Right cardiac atrium (tissue), 5 donors: ENCODE results near the gene EID2B. TPM values are rescaled to one million over a fixed set of nuclear protein-coding genes. Genes with fewer than 3 reads are reported as not detected.

Experiments used
- ATAC-seq, 2 donors: fragments of 200-7000 bp; cut with Tn5 transposase; one replicate each; pipeline versions ENCODE4 v1.8.0 to v1.9.1; 2020; ENCODE audit warnings: moderate library complexity in 2 of 2, mild to moderate bottlenecking in 1 of 2
- DNase-seq, 3 donors: peaks; one replicate each; pipeline ENCODE4 v3.0.0-alpha.2; 2020
- H3K27ac ChIP-seq: one replicate; pipeline ENCODE4 v1.5.1; 2013; ENCODE audit warnings: mild to moderate bottlenecking, low read length, control low read depth, moderate library complexity
- H3K27me3 ChIP-seq: one replicate; pipeline ENCODE4 v1.6.1; 2013; ENCODE audit not compliant: control insufficient read depth, insufficient read depth
- H3K4me1 ChIP-seq: one replicate; pipeline ENCODE4 v1.6.1; 2013; ENCODE audit warnings: low read length; ENCODE audit not compliant: control insufficient read depth, insufficient read depth
- H3K4me3 ChIP-seq: one replicate; pipeline ENCODE4 v1.5.1; 2013; ENCODE audit warnings: low read length, control low read depth
- H3K9me3 ChIP-seq: one replicate; pipeline ENCODE4 v1.6.1; 2013; ENCODE audit warnings: low read length; ENCODE audit not compliant: control insufficient read depth
- WGBS: extraction: QIAGEN DNeasy Blood & Tissue Kit; methylation state at CpG from one replicate; pipeline ENCODE4 v1.1.7; 2013; 5-methylcytosine and 5-hydroxymethylcytosine counted together
- intact Hi-C, 4 donors: fragments of 100-400 bp; cut with DNase I; formaldehyde crosslinking; loops; one replicate each; pipeline versions ENCODE4 v1.11.0 to v1.14.0; 2022 to 2023
- long read RNA-seq, 4 donors: library from polyadenylated mRNA; unstranded; transcript quantifications; one replicate each; pipeline ENCODE4 v2.0.0, GENCODE V29; 2020 to 2021
- polyA plus RNA-seq: library from polyadenylated mRNA; stranded (reverse); fragments of 200-250 nt; gene quantifications from one replicate; pipeline ENCODE4 v1.2.3, GENCODE V29; 2013
- total RNA-seq, 4 donors: library from RNA; stranded (reverse); fragmentation: NEBNext Ultra II Directional; extraction: Animal tissue kit (Norgen Biotek cat#: 25700); gene quantifications; one replicate each; pipeline ENCODE4 v1.2.1, GENCODE V29; 2021
- donor health status: healthy with polysubstance abuse.
- donor health status: DM: no; HTN: yes; CAD: no.
- donor health status: DM: no; HTN: no; CAD: no.
- donor health status: DM: no; HTN: yes; CAD: no; lungs with severe emphysema.
- donor health status: DM: yes; HTN: yes; CAD: no.

Gene EID2B, protein sequence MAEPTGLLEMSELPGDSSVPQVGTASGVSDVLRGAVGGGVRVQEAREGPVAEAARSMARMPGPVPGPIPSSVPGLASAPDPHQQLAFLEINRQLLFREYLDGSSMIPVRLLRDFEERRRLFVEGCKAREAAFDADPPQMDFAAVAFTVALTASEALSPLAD
- total RNA-seq (1 to 10 TPM; 2.3 to 4.3 (median 3.3) TPM), polyA plus RNA-seq (2.8 TPM)
- long read RNA-seq, donor 1 = 0 reads
- long read RNA-seq, donor 2, partial matches to known transcripts = 0 of 4 reads
- long read RNA-seq, donor 2, other reads (novel, unspliced or antisense) = 0 of 4 reads
- long read RNA-seq, donor 3, transcript EID2B-201 (1 exons, 1,865 nt) = major isoform, 11 of 11 reads
- long read RNA-seq, donor 3, partial matches to known transcripts = 0 of 11 reads
- long read RNA-seq, donor 3, other reads (novel, unspliced or antisense) = 0 of 11 reads
- long read RNA-seq, donor 4, partial matches to known transcripts = 0 of 1 reads
- long read RNA-seq, donor 4, other reads (novel, unspliced or antisense) = 0 of 1 reads

GRCh38 chr19:39532233-39533002 is at the start of gene EID2B:
Gene EID2B, minus strand, starts transcription at chr19:39532852. Its CDS starts 50 bp downstream, at chr19:39532802.
- under 1% methylated on average over 65 of the region's 65 CpGs for WGBS
- DNase-seq = peak; percentile 97 to 99 (median 98)
- intact Hi-C loops = loop anchor here in 3 of 4 donors (5.0 to 10.0 kb wide), 3 partner anchors 55 to 88 kb away; partner anchors contain the start of gene SUPT5H (in 2 of the 3)

DNA sequence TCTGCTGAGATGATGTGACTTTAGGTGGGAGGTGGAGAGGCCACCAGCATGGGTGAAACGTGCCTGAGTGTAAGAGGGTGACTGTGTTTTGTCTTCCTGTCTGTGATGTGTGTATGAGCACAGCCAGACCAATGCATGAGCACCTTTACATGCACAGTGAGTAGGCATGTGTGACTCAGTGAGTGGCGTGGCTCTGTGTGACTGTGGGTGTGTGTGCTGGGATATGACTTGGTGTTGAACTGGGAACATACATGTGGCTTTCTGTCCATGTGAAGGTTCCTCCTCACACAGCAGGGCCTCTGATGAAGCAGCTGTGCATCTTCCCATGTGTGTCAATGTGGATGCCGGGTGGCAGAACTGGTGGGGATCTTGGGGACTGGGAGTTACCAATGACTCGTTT is 49.8 kb upstream of the EID2B start:
- no peaks in the 10 kb centered on the region for H3K9me3 ChIP-seq
- H3K4me3 ChIP-seq = no peak overlapping the region
- H3K27ac ChIP-seq = no peak overlapping the region
- DNase-seq (no peak), ATAC-seq (no peak)
- WGBS = 49% methylated on average over 4 of the region's 4 CpGs
- no peaks in the 10 kb centered on the region for H3K27me3 ChIP-seq
- intact Hi-C loops = no loop called here
- H3K4me1 ChIP-seq = no peaks in the 10 kb centered on the region

More at GRCh38 chr19:39532233-39533002, at the start of gene EID2B:
- Histone ChIP-seq H3K9me3 (no peaks in the 10 kb centered on the region), H3K27me3 (no peaks in the 10 kb centered on the region), H3K4me3 (peak within 1 kb of the TSS; percentile 56), H3K27ac (peak within 1 kb of the TSS; percentile 71), H3K4me1 (no peaks in the 10 kb centered on the region)
- peak; percentile 98 to 99 for ATAC-seq

DNA sequence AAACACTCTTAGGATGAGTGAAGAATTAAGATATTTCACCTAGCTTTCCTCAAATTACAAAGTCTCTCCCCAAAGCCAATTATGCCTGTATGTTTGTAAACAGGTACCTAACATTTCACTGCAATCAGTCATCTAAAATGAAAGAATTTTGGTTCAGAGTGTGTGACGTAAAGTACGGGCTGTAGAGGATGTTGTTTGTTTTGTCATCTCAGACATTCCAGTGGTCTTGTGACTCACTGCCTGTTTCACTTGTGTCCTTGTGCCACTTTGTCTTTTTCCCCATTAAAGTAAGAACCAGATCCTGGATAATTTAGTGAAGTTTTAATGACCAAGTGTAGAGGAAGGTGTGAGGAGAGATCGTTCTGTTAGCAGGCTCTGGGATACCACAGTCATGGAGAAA is 36.0 kb upstream of the EID2B start:
- Histone ChIP-seq H3K4me1 (no peaks in the 10 kb centered on the region), H3K4me3 (no peak overlapping the region), H3K27me3 (no peaks in the 10 kb centered on the region), H3K27ac (no peak overlapping the region), H3K9me3 (no peaks in the 10 kb centered on the region)
- DNase-seq (no peak), ATAC-seq (no peak)
- WGBS = 55% methylated on average over 3 of the region's 3 CpGs
- intact Hi-C loops = no loop called here

- Histone ChIP-seq H3K9me3 (no peaks in the 10 kb centered on the region), H3K4me3 (no peak overlapping the region), H3K27ac (no peak overlapping the region), H3K4me1 (no peaks in the 10 kb centered on the region), H3K27me3 (no peaks in the 10 kb centered on the region)
- ATAC-seq (no peak), DNase-seq (no peak)
- WGBS = 31% methylated on average over 3 of the region's 3 CpGs
- intact Hi-C loops = no loop called here
Measured at GRCh38 chr19:39566064-39566463, 33.4 kb upstream of the EID2B start.

DNA sequence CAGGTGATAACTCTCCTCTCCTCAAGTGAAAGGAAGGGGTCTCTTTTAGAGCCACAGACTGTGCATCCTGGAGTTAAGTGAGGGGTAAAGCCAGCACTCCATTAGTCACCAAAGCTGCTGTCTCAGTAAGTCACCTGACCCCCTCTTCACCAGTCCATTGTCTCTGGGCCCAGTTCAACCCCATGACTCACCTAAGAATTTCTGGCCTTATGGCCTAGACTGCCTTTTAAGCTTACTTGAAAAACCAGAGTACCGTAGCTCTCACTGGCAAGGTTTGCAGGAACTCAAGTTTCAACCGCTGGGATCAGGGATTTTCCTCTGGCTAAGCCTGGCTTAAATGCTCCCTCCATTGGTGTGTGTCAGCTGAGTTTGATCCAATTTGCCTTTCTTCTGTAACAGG is 30.8 kb upstream of the EID2B start:
- H3K27ac ChIP-seq = no peak overlapping the region
- no peaks in the 10 kb centered on the region for H3K4me1 ChIP-seq
- intact Hi-C loops = no loop called here
- no peak overlapping the region for H3K4me3 ChIP-seq
- no peak for ATAC-seq
- 70% methylated on average over 2 of the region's 2 CpGs for WGBS
- H3K27me3 ChIP-seq = no peaks in the 10 kb centered on the region
- no peaks in the 10 kb centered on the region for H3K9me3 ChIP-seq
- DNase-seq = no peak

DNA sequence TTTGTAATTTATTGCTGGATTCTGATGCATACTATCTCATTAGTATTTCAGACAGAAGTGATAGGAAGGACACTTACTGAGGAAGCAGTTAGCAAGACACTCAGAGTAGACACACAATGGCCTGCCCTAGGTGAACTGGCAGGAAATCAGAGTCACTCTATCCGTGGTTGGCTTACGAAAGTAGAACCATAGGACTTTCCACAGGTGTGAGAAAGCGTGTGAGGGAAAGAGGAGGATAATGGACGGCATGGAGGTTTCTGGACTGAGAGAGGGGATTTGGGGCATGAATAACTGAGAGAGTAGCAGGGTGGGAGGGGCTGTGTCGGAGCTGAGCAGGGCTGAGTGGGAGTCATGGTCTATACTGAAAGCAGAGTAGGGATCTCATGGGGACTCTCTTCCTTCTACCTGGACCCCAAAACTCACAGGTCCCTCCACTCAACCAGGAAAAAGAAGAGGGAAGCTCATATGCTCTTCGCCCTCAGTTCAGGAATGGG is 26.0 kb upstream of the EID2B start:
- Histone ChIP-seq H3K4me1 (no peaks in the 10 kb centered on the region), H3K27me3 (no peaks in the 10 kb centered on the region), H3K4me3 (no peak overlapping the region), H3K27ac (no peak overlapping the region), H3K9me3 (no peaks in the 10 kb centered on the region)
- WGBS = 71% methylated on average over 6 of the region's 6 CpGs
- DNase-seq (no peak), ATAC-seq (no peak)
- intact Hi-C loops = loop anchor here in 1 of 4 donors (5.0 kb wide), 1 partner anchor 114 kb away; no protein-coding TSS in a partner anchor

GRCh38 chr19:39557811-39558623 is 25.4 kb upstream of the EID2B start:
- H3K27me3 ChIP-seq = no peaks in the 10 kb centered on the region
- DNase-seq (no peak), ATAC-seq (no peak)
- H3K9me3 ChIP-seq = no peaks in the 10 kb centered on the region
- H3K4me3 ChIP-seq = no peak overlapping the region
- H3K27ac ChIP-seq = no peak overlapping the region
- WGBS = 67% methylated on average over 5 of the region's 5 CpGs
- no peaks in the 10 kb centered on the region for H3K4me1 ChIP-seq
- intact Hi-C loops = loop anchor here in 1 of 4 donors (5.0 kb wide), 1 partner anchor 114 kb away; no protein-coding TSS in a partner anchor

GRCh38 chr19:39555883-39556282 is 23.2 kb upstream of the EID2B start:
- no peak for ATAC-seq
- intact Hi-C loops = loop anchor here in 1 of 4 donors (5.0 kb wide), 1 partner anchor 116 kb away; no protein-coding TSS in a partner anchor
- Histone ChIP-seq H3K27ac (no peak overlapping the region), H3K4me1 (no peaks in the 10 kb centered on the region), H3K9me3 (no peaks in the 10 kb centered on the region), H3K27me3 (no peaks in the 10 kb centered on the region), H3K4me3 (no peak overlapping the region)
- WGBS = 30% methylated on average over 1 of the region's 1 CpG
- DNase-seq = no peak

- DNase-seq = no peak
- H3K9me3 ChIP-seq = no peaks in the 10 kb centered on the region
- intact Hi-C loops = loop anchor here in 3 of 4 donors (5.0 kb wide), 1 partner anchor 117 kb away; no protein-coding TSS in a partner anchor
- H3K27me3 ChIP-seq = no peaks in the 10 kb centered on the region
- ATAC-seq = no peak
- H3K4me3 ChIP-seq = no peak overlapping the region
- WGBS = 66% methylated on average over 4 of the region's 4 CpGs
- no peaks in the 10 kb centered on the region for H3K4me1 ChIP-seq
- no peak overlapping the region for H3K27ac ChIP-seq
Measured at GRCh38 chr19:39554701-39555311, 22.2 kb upstream of the EID2B start.
